ENCODE results near the gene IRF8.

DNA sequence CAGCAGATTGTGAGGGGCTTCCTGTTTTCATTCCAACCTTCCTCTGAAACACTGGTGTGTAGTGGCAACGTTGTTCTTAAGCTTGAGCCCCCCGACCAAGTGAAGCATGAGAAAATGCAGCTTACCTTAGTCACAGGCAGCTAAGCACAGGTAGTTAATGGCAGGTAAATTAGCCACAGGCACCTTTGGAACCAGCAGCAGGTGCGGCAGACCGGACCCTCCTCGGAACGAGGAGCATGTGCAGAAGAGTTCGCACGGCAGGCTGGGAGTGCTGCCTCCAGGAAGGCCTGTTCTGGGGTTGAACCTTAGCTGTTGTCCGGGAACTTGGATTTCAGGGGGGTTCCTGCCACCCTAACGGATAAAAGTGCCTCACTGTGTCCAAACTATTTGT lies 7.2 kb upstream of the IRF8 start:
- TF ChIP-seq POLR2A (IDR thresholded peaks at IDR 0.05) = no peak
- TF ChIP-seq, protein P1, sequence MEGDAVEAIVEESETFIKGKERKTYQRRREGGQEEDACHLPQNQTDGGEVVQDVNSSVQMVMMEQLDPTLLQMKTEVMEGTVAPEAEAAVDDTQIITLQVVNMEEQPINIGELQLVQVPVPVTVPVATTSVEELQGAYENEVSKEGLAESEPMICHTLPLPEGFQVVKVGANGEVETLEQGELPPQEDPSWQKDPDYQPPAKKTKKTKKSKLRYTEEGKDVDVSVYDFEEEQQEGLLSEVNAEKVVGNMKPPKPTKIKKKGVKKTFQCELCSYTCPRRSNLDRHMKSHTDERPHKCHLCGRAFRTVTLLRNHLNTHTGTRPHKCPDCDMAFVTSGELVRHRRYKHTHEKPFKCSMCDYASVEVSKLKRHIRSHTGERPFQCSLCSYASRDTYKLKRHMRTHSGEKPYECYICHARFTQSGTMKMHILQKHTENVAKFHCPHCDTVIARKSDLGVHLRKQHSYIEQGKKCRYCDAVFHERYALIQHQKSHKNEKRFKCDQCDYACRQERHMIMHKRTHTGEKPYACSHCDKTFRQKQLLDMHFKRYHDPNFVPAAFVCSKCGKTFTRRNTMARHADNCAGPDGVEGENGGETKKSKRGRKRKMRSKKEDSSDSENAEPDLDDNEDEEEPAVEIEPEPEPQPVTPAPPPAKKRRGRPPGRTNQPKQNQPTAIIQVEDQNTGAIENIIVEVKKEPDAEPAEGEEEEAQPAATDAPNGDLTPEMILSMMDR (IDR thresholded peaks at IDR 0.05) = no peak
